Upper lobe of left lung (tissue), 4 donors: ENCODE data around the gene MIB1.

ENCODE experiments used
- POLR2AphosphoS5 ChIP-seq, 2 donors: sonication (generic); formaldehyde crosslinking; IDR thresholded peaks; one replicate each; pipeline ENCODE4 v1.5.1; 2017; ENCODE audit warnings: antibody characterized with exemption in 2 of 2
- TF ChIP-seq, protein P1 (sequence below), 6 experiments: fragments of 450-650 bp in 4 of 6; fragments of 200-600 bp in 2 of 6; sonication (generic) in 2 of 6; IDR thresholded peaks; one replicate each; pipeline ENCODE4 v1.5.1; 2016 to 2019; ENCODE audit warnings: antibody characterized with exemption in 6 of 6

DNA sequence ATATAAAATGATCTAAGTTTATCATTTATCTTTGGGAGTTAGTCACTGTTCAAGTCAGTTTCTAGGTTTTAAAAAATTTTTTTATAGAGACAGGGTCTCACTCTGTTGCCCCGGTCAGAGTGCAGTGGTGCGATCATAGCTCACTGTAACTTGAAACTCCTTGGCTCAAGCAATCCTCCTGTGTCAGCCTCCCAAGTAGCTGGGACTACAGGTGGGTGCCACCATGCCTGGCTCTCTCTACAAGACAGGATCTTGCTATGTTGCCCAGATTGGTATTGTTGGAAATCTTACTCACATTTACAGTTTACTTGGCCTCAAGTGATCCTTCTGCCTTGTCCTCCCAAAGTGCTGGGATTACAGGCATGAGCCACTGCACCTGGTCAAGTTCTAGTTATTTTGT, 74.5 kb downstream of the MIB1 start:
- TF ChIP-seq, protein P1, sequence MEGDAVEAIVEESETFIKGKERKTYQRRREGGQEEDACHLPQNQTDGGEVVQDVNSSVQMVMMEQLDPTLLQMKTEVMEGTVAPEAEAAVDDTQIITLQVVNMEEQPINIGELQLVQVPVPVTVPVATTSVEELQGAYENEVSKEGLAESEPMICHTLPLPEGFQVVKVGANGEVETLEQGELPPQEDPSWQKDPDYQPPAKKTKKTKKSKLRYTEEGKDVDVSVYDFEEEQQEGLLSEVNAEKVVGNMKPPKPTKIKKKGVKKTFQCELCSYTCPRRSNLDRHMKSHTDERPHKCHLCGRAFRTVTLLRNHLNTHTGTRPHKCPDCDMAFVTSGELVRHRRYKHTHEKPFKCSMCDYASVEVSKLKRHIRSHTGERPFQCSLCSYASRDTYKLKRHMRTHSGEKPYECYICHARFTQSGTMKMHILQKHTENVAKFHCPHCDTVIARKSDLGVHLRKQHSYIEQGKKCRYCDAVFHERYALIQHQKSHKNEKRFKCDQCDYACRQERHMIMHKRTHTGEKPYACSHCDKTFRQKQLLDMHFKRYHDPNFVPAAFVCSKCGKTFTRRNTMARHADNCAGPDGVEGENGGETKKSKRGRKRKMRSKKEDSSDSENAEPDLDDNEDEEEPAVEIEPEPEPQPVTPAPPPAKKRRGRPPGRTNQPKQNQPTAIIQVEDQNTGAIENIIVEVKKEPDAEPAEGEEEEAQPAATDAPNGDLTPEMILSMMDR (IDR thresholded peaks at IDR 0.05), result no peak
- TF ChIP-seq POLR2AphosphoS5 (IDR thresholded peaks at IDR 0.05), result no peak
